Neutrophil (primary cell): ENCODE results near the gene MUC5B.

Experiments used
- H3K27ac ChIP-seq: fragments of 200-600 bp; sonication (generic); 2 replicates; pipeline ENCODE4 v1.5.1; 2016; ENCODE audit warnings: mild to moderate bottlenecking, moderate library complexity
- H3K27me3 ChIP-seq: fragments of 200-600 bp; sonication (generic); 2 replicates; pipeline ENCODE4 v1.6.0; 2016; ENCODE audit warnings: mild to moderate bottlenecking
- H3K36me3 ChIP-seq: fragments of 200-600 bp; sonication (generic); 2 replicates; pipeline ENCODE4 v1.5.1; 2017
- H3K4me1 ChIP-seq, 2 experiments: fragments of 200-600 bp in 1 of 2; sonication (generic) in 1 of 2; 1 replicate in 1 of 2; 2 replicates in 1 of 2; pipeline versions ENCODE4 v1.5.1 to v1.6.1; 2013 to 2016; ENCODE audit warnings: low read depth in 1 of 2, low read length in 1 of 2, mild to moderate bottlenecking in 1 of 2, moderate library complexity in 1 of 2; ENCODE audit not compliant: control insufficient read depth in 1 of 2, insufficient read depth in 1 of 2
- H3K4me3 ChIP-seq, 2 experiments: fragments of 200-600 bp in 1 of 2; sonication (generic) in 1 of 2; 1 replicate in 1 of 2; 2 replicates in 1 of 2; pipeline ENCODE4 v1.5.1; 2013 to 2016; ENCODE audit warnings: low read depth in 1 of 2, low read length in 1 of 2, mild to moderate bottlenecking in 1 of 2, moderate library complexity in 1 of 2
- H3K9me3 ChIP-seq: fragments of 200-600 bp; sonication (generic); 2 replicates; pipeline ENCODE4 v1.5.1; 2016
- TF ChIP-seq, protein P1 (sequence below): fragments of 200-600 bp; sonication (generic); IDR thresholded peaks from 2 replicates; pipeline ENCODE4 v1.5.1; 2016; ENCODE audit warnings: antibody characterized with exemption

MUC5B gene

DNA sequence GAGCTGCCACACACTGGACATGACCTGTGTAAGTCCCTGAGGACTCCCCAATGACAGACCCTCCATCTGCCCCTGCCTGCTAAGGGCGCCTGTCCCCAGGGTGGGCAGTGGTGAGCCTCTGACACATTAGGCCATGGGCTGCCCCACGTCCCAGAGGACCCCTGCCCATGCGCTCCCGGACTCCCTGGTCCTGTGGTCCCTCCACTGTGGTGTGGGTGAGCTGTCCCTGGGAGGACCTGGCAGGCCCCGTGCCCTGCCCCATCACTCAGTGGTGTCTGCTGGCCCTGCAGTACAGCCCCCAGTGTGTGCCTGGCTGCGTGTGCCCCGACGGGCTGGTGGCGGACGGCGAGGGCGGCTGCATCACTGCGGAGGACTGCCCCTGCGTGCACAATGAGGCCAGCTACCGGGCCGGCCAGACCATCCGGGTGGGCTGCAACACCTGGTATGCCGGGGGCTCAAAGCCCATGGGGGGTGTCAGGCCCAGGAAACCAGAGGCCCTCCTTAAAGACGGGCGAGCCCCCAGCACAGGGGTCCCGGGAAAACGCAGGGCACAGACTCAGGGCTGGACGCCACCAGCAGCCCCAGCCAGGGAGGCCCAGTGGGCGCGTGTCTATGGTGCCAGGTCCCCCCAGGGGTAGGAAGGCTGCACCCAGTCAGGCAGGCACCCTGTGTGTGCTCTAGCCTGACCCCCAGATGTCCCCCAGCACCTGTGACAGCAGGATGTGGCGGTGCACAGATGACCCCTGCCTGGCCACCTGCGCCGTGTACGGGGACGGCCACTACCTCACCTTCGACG lies 46.4 kb upstream of the MUC5B start:
- H3K9me3 ChIP-seq, result no peaks in the 10 kb centered on the region
- H3K4me1 ChIP-seq, result no peaks in the 10 kb centered on the region
- no peaks in the 10 kb centered on the region for H3K36me3 ChIP-seq
- no peak overlapping the region for H3K27ac ChIP-seq
- TF ChIP-seq, protein P1, sequence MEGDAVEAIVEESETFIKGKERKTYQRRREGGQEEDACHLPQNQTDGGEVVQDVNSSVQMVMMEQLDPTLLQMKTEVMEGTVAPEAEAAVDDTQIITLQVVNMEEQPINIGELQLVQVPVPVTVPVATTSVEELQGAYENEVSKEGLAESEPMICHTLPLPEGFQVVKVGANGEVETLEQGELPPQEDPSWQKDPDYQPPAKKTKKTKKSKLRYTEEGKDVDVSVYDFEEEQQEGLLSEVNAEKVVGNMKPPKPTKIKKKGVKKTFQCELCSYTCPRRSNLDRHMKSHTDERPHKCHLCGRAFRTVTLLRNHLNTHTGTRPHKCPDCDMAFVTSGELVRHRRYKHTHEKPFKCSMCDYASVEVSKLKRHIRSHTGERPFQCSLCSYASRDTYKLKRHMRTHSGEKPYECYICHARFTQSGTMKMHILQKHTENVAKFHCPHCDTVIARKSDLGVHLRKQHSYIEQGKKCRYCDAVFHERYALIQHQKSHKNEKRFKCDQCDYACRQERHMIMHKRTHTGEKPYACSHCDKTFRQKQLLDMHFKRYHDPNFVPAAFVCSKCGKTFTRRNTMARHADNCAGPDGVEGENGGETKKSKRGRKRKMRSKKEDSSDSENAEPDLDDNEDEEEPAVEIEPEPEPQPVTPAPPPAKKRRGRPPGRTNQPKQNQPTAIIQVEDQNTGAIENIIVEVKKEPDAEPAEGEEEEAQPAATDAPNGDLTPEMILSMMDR, result no peak
- no peaks in the 10 kb centered on the region for H3K27me3 ChIP-seq
- no peak overlapping the region for H3K4me3 ChIP-seq

GRCh38 chr11:1177020-1177770 lies 45.7 kb upstream of the MUC5B start:
- Histone ChIP-seq H3K9me3 (no peaks in the 10 kb centered on the region), H3K27ac (no peak overlapping the region), H3K4me1 (no peaks in the 10 kb centered on the region), H3K4me3 (no peak overlapping the region), H3K36me3 (no peaks in the 10 kb centered on the region), H3K27me3 (no peaks in the 10 kb centered on the region)
- TF ChIP-seq, protein P1, result no peak

DNA sequence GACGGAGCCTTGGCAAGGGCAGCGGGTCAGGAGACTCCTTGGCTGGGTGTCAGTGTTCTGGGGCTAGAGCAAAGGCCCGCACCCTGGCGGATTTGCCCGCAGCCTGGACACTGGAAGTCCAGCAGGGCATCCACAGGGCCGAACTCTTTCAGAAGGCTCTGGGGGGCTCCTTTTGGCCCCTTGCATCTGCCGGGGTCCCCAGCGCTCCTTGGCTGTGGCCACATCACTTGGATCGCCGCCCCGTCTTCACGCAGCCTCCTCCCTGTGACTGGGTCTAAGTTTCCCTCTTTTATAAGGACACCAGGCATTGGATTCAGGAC lies 45.1 kb upstream of the MUC5B start:
- no peak overlapping the region for H3K4me3 ChIP-seq
- H3K27ac ChIP-seq, result no peak overlapping the region
- H3K4me1 ChIP-seq, result no peaks in the 10 kb centered on the region
- no peaks in the 10 kb centered on the region for H3K9me3 ChIP-seq
- H3K36me3 ChIP-seq, result no peaks in the 10 kb centered on the region
- TF ChIP-seq, protein P1, result no peak
- no peaks in the 10 kb centered on the region for H3K27me3 ChIP-seq

GRCh38 chr11:1178201-1178885 lies 44.5 kb upstream of the MUC5B start:
- TF ChIP-seq, protein P1, result no peak
- Histone ChIP-seq H3K27ac (no peak overlapping the region), H3K9me3 (no peaks in the 10 kb centered on the region), H3K27me3 (no peaks in the 10 kb centered on the region), H3K36me3 (no peaks in the 10 kb centered on the region), H3K4me3 (no peak overlapping the region), H3K4me1 (no peaks in the 10 kb centered on the region)

DNA sequence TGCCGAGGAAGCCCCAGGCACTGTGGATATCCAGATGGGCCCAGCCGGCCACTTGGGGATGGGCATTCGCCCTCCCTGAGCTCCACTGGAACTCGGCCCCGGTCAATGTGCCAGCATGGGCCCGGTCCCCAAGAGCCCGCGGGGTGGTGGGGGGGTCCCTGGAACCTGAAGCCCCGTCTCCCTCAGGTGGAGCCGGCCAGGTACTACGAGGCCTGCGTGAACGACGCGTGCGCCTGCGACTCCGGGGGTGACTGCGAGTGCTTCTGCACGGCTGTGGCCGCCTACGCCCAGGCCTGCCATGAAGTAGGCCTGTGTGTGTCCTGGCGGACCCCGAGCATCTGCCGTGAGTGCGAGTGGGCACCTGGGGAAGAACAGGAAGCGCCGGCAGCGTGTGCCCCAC lies 44.0 kb upstream of the MUC5B start:
- TF ChIP-seq, protein P1, result no peak
- Histone ChIP-seq H3K4me3 (no peak overlapping the region), H3K4me1 (no peaks in the 10 kb centered on the region), H3K9me3 (no peaks in the 10 kb centered on the region), H3K36me3 (no peaks in the 10 kb centered on the region), H3K27me3 (no peaks in the 10 kb centered on the region), H3K27ac (no peak overlapping the region)
